Astrocyte (in vitro differentiated cells and primary cell): ENCODE measurements around the gene HADHB. TPM values are rescaled to one million over a fixed set of nuclear protein-coding genes. Genes with fewer than 3 reads are reported as not detected.

Experiments used
- DNase-seq: peaks from one replicate; pipeline ENCODE4 v3.0.0-alpha.2; 2010; ENCODE audit warnings: low read depth
- FAIRE-seq: peaks from 2 replicates; lab custom pipeline; 2011; peaks lifted over from hg19 to GRCh38; lab: Jason Lieb, UNC
- H2AFZ ChIP-seq: 2 replicates; pipeline ENCODE4 v1.6.0; 2012; ENCODE audit warnings: low read depth, low read length, inconsistent platforms
- H3K27ac ChIP-seq: 2 replicates; pipeline ENCODE4 v1.5.1; 2011; ENCODE audit warnings: low read depth, low read length, inconsistent platforms
- H3K27me3 ChIP-seq: 2 replicates; pipeline ENCODE4 v1.6.0; 2011; ENCODE audit warnings: low read length, inconsistent platforms; ENCODE audit not compliant: insufficient read depth
- H3K36me3 ChIP-seq: 2 replicates; pipeline ENCODE4 v1.5.1; 2011; ENCODE audit warnings: low read length, inconsistent platforms; ENCODE audit not compliant: insufficient read depth
- H3K4me1 ChIP-seq: 2 replicates; pipeline ENCODE4 v1.5.1; 2011; ENCODE audit warnings: low read length, inconsistent platforms; ENCODE audit not compliant: insufficient read depth
- H3K4me2 ChIP-seq: 2 replicates; pipeline ENCODE4 v1.6.0; 2012; ENCODE audit warnings: low read length, inconsistent platforms
- H3K4me3 ChIP-seq: 2 replicates; pipeline ENCODE4 v1.5.1; 2011; ENCODE audit warnings: low read depth, mild to moderate bottlenecking, low read length, inconsistent platforms; ENCODE audit not compliant: insufficient read depth
- H3K79me2 ChIP-seq: 2 replicates; pipeline ENCODE4 v1.6.0; 2012; ENCODE audit warnings: mild to moderate bottlenecking, low read length, inconsistent platforms; ENCODE audit not compliant: insufficient read depth
- H3K9ac ChIP-seq: 2 replicates; pipeline ENCODE4 v1.6.0; 2012; ENCODE audit warnings: mild to moderate bottlenecking, low read length, inconsistent platforms
- H3K9me3 ChIP-seq: 2 replicates; pipeline ENCODE4 v1.5.1; 2012; ENCODE audit warnings: low read depth, mild to moderate bottlenecking, low read length, inconsistent platforms; ENCODE audit not compliant: insufficient read depth
- H4K20me1 ChIP-seq: 2 replicates; pipeline ENCODE4 v1.6.0; 2012; ENCODE audit warnings: low read length, inconsistent platforms; ENCODE audit not compliant: insufficient read depth
- H3K27ac Mint-ChIP-seq: one replicate; pipeline ENCODE4 v1.8.0; 2021; ENCODE audit warnings: mild to moderate bottlenecking, mixed read lengths; ENCODE audit not compliant: unreplicated experiment
- H3K27me3 Mint-ChIP-seq: one replicate; pipeline ENCODE4 v1.8.0; 2021; ENCODE audit warnings: low read depth, mixed read lengths; ENCODE audit not compliant: unreplicated experiment
- H3K36me3 Mint-ChIP-seq: one replicate; pipeline ENCODE4 v1.8.0; 2021; ENCODE audit warnings: low read depth, mixed read lengths; ENCODE audit not compliant: unreplicated experiment
- H3K4me1 Mint-ChIP-seq: one replicate; pipeline ENCODE4 v1.8.0; 2021; ENCODE audit warnings: low read depth, mixed read lengths; ENCODE audit not compliant: unreplicated experiment
- H3K4me3 Mint-ChIP-seq: one replicate; pipeline ENCODE4 v1.8.0; 2021; ENCODE audit warnings: mild to moderate bottlenecking, moderate library complexity, mixed read lengths; ENCODE audit not compliant: unreplicated experiment
- H3K9me3 Mint-ChIP-seq: one replicate; pipeline ENCODE4 v1.8.0; 2021; ENCODE audit warnings: mild to moderate bottlenecking, mixed read lengths; ENCODE audit not compliant: unreplicated experiment
- EZH2 ChIP-seq: IDR thresholded peaks from 2 replicates; pipeline ENCODE4 v1.6.1; 2012; ENCODE audit warnings: mild to moderate bottlenecking, low read length, inconsistent platforms; ENCODE audit not compliant: insufficient read depth
- total RNA-seq: library from RNA; stranded (reverse); gene quantifications from 2 replicates; pipeline ENCODE4 v1.2.1, GENCODE V29; 2021
- TF ChIP-seq, protein P1 (sequence below): IDR thresholded peaks from 2 replicates; pipeline ENCODE4 v1.5.1; 2011; ENCODE audit warnings: low read depth, mild to moderate bottlenecking, inconsistent platforms, low read length, moderate library complexity; ENCODE audit not compliant: insufficient read depth

HADHB gene
- total RNA-seq, 1 donor from 2014 or later = 109 TPM

DNA sequence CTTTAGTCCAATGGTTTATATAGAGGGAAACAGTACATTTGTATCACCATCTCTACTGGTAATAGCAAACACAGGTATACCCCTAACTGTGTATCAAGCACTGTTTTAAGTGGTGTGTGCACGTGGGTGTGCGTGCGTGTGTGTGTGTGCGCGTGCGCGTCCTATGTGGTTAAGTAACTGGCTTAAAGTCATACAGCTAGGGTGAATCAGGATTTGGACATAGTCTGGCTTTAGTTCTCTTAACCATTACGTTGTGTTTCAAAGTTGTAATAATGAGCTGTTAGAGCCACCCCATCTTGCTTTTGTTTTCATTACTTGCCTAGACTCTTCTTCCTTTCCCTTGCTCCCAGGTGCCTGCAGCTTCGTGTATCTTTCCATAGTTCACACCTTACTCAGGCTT is 2.1 kb downstream of the HADHB start:
- H3K4me1 Mint-ChIP-seq = peaks cover 25% of the 10 kb centered on the region
- no peaks in the 10 kb centered on the region for H3K9me3 Mint-ChIP-seq
- DNase-seq (peak; percentile 55), FAIRE-seq (no peak)
- H3K27ac Mint-ChIP-seq = peak overlapping the region; percentile 14
- peaks cover 97% of the 10 kb centered on the region for H3K79me2 ChIP-seq
- H3K27me3 ChIP-seq = no peaks in the 10 kb centered on the region
- H3K27ac ChIP-seq = no peak overlapping the region
- H3K36me3 Mint-ChIP-seq = no peaks in the 10 kb centered on the region
- no peak overlapping the region for H3K4me3 ChIP-seq
- H3K4me1 ChIP-seq = peaks cover 19% of the 10 kb centered on the region
- no peaks in the 10 kb centered on the region for H3K36me3 ChIP-seq
- no peaks in the 10 kb centered on the region for H3K9me3 ChIP-seq
- H2AFZ ChIP-seq = no peak overlapping the region
- peaks cover 54% of the 10 kb centered on the region for H4K20me1 ChIP-seq
- peak overlapping the region; percentile 96 for H3K4me3 Mint-ChIP-seq
- no peak overlapping the region for H3K9ac ChIP-seq
- no peak for TF ChIP-seq EZH2
- TF ChIP-seq, protein P1, sequence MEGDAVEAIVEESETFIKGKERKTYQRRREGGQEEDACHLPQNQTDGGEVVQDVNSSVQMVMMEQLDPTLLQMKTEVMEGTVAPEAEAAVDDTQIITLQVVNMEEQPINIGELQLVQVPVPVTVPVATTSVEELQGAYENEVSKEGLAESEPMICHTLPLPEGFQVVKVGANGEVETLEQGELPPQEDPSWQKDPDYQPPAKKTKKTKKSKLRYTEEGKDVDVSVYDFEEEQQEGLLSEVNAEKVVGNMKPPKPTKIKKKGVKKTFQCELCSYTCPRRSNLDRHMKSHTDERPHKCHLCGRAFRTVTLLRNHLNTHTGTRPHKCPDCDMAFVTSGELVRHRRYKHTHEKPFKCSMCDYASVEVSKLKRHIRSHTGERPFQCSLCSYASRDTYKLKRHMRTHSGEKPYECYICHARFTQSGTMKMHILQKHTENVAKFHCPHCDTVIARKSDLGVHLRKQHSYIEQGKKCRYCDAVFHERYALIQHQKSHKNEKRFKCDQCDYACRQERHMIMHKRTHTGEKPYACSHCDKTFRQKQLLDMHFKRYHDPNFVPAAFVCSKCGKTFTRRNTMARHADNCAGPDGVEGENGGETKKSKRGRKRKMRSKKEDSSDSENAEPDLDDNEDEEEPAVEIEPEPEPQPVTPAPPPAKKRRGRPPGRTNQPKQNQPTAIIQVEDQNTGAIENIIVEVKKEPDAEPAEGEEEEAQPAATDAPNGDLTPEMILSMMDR = no peak
- H3K4me2 ChIP-seq = peak overlapping the region; percentile 93
- no peaks in the 10 kb centered on the region for H3K27me3 Mint-ChIP-seq

DNA sequence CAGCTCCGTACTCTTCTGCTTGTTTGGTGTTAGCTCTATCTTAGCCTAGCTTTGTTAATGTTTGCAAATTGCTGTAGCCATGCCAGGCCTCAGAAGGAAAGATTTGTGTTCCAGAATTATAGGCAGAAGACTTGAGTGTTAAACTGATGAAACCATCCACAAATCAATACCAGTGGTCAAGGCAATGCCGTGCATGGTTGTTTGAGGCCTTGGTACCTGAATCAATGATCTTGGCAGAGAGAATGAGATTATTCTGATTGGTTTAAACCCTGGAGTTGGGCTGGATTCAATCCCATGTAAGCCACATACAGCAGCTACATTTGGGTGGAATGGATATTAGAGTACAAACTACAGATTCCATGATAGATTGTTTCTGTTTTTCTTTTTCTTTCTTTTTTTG is 4.9 kb downstream of the HADHB start:
- H3K27me3 Mint-ChIP-seq = no peaks in the 10 kb centered on the region
- Histone ChIP-seq H2AFZ (no peak overlapping the region), H4K20me1 (peaks cover 66% of the 10 kb centered on the region), H3K36me3 (no peaks in the 10 kb centered on the region), H3K27me3 (no peaks in the 10 kb centered on the region), H3K9ac (no peak overlapping the region), H3K9me3 (no peaks in the 10 kb centered on the region), H3K4me3 (no peak overlapping the region), H3K4me1 (peaks cover 14% of the 10 kb centered on the region), H3K27ac (no peak overlapping the region), H3K4me2 (no peak overlapping the region), H3K79me2 (peaks cover 93% of the 10 kb centered on the region)
- FAIRE-seq (no peak), DNase-seq (no peak)
- H3K36me3 Mint-ChIP-seq = no peaks in the 10 kb centered on the region
- H3K9me3 Mint-ChIP-seq = no peaks in the 10 kb centered on the region
- H3K4me1 Mint-ChIP-seq = peaks cover 19% of the 10 kb centered on the region
- TF ChIP-seq, protein P1 = no peak
- H3K27ac Mint-ChIP-seq = no peak overlapping the region
- H3K4me3 Mint-ChIP-seq = no peak overlapping the region

DNA sequence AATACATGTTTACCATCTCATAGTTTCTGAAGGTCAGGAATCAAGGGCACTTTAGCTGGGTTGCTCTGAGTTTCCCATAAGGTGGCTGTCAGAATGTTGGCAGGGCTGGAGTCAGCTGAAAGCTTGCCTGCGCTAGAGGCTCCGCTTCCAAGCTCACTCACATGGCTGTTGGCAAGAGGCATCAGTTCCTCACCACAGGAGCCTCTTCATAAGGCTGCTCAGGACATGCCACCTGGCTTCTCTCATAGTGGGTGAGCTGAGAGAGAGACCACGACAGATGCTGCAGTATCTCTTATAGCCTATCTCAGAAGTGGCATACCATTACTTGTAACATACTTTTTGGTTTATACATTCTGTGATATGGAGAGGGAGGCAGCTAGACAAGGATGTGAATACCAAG is 7.2 kb downstream of the HADHB start:
- Mint-ChIP-seq H3K27ac (no peak overlapping the region), H3K36me3 (peaks cover 6% of the 10 kb centered on the region), H3K4me1 (peaks cover 9% of the 10 kb centered on the region), H3K9me3 (no peaks in the 10 kb centered on the region), H3K4me3 (no peak overlapping the region), H3K27me3 (no peaks in the 10 kb centered on the region)
- H3K9ac ChIP-seq = no peak overlapping the region
- H4K20me1 ChIP-seq = peaks cover 56% of the 10 kb centered on the region
- no peak overlapping the region for H3K4me3 ChIP-seq
- H3K4me1 ChIP-seq = peaks cover 1% of the 10 kb centered on the region
- peaks cover 3% of the 10 kb centered on the region for H3K36me3 ChIP-seq
- no peaks in the 10 kb centered on the region for H3K9me3 ChIP-seq
- H3K4me2 ChIP-seq = no peak overlapping the region
- peaks cover 74% of the 10 kb centered on the region for H3K79me2 ChIP-seq
- H3K27me3 ChIP-seq = no peaks in the 10 kb centered on the region
- H2AFZ ChIP-seq = no peak overlapping the region
- DNase-seq = peak; percentile 29
- no peak overlapping the region for H3K27ac ChIP-seq
- no peak for FAIRE-seq
- TF ChIP-seq, protein P1 = no peak
- no peak for TF ChIP-seq EZH2
